Transverse colon (tissue), 4 donors: ENCODE measurements around the gene ELFN1. TPM values are rescaled to one million over a fixed set of nuclear protein-coding genes. Genes with fewer than 3 reads are reported as not detected.

Experiments used
- DNase-seq: peaks from one replicate; pipeline ENCODE4 v3.0.0-alpha.2; 2019
- H3K27ac ChIP-seq, 4 donors: fragments of 200-600 bp; sonication (generic); 2 replicates each; pipeline ENCODE4 v1.5.1; 2016 to 2018; ENCODE audit warnings: inconsistent platforms in 4 of 4
- H3K27me3 ChIP-seq: fragments of 200-600 bp; sonication (generic); 2 replicates; pipeline ENCODE4 v1.5.1; 2017; ENCODE audit warnings: inconsistent platforms
- H3K36me3 ChIP-seq, 4 donors: fragments of 200-600 bp; sonication (generic); 2 replicates each; pipeline ENCODE4 v1.5.1; 2017 to 2019; ENCODE audit warnings: inconsistent platforms in 4 of 4
- H3K4me1 ChIP-seq, 4 donors: fragments of 200-600 bp; sonication (generic); 2 replicates each; pipeline ENCODE4 v1.5.1; 2017 to 2020; ENCODE audit warnings: inconsistent platforms in 4 of 4
- H3K4me3 ChIP-seq, 4 donors: fragments of 200-600 bp; sonication (generic); 1 replicate in 1 of 4; 2 replicates in 3 of 4; pipeline versions ENCODE4 v1.5.1 to v1.6.1; 2017 to 2019; ENCODE audit warnings: inconsistent platforms in 4 of 4
- H3K9me3 ChIP-seq, 2 donors: fragments of 200-600 bp; sonication (generic); 2 replicates each; pipeline ENCODE4 v1.5.1; 2017 to 2019; ENCODE audit warnings: inconsistent platforms in 2 of 2
- EP300 ChIP-seq: sonication (generic); formaldehyde crosslinking; IDR thresholded peaks from one replicate; pipeline ENCODE4 v1.6.1; 2017; ENCODE audit warnings: antibody characterized with exemption, low read depth
- POLR2A ChIP-seq: fragments of 450-650 bp; IDR thresholded peaks from one replicate; pipeline ENCODE4 v1.6.1; 2016; ENCODE audit warnings: antibody characterized with exemption, mild to moderate bottlenecking, moderate library complexity
- POLR2AphosphoS5 ChIP-seq, 3 donors: sonication (generic); formaldehyde crosslinking; IDR thresholded peaks; one replicate each; pipeline ENCODE4 v1.6.1; 2016; ENCODE audit warnings: antibody characterized with exemption in 3 of 3
- WGBS, 2 donors: methylation state at CpG; one replicate each; pipeline ENCODE4 v1.1.5; 2018; ENCODE audit warnings: low coverage in 1 of 2; 5-methylcytosine and 5-hydroxymethylcytosine counted together
- in situ Hi-C, 4 donors: fragments of 200-750 bp; cut with MboI; loops; one replicate each; pipeline versions ENCODE4 v1.15.0 to v1.15.1; 2017; ENCODE audit warnings: low sequenced_read_pairs in 3 of 4, low pct_ligation_motif_present in 1 of 4, low pct_unique_long_range_greater_than_20kb in 1 of 4
- intact Hi-C: fragments of 100-400 bp; cut with DNase I; formaldehyde crosslinking; loops from one replicate; pipeline ENCODE4 v1.15.1; 2023; ENCODE audit warnings: low total_unique reads
- total RNA-seq, 4 donors: library from RNA; depleted of rRNA; stranded (reverse); fragments of >200 nt; gene quantifications; one replicate each; pipeline ENCODE4 v1.1.0, GENCODE V29; 2016
- TF ChIP-seq, protein P1 (sequence below), 5 experiments: fragments of 200-600 bp in 3 of 5; fragments of 450-650 bp in 2 of 5; sonication (generic) in 3 of 5; IDR thresholded peaks; 1 replicate in 2 of 5; 2 replicates in 3 of 5; pipeline ENCODE4 v1.5.1; 2016 to 2017; ENCODE audit warnings: antibody characterized with exemption in 5 of 5, inconsistent platforms in 3 of 5, mild to moderate bottlenecking in 2 of 5, moderate library complexity in 1 of 5

The ELFN1 gene
- total RNA-seq, 4 donors from 2014 or later = 0.14 to 0.60 (median 0.32) TPM; not detected in 1

DNA sequence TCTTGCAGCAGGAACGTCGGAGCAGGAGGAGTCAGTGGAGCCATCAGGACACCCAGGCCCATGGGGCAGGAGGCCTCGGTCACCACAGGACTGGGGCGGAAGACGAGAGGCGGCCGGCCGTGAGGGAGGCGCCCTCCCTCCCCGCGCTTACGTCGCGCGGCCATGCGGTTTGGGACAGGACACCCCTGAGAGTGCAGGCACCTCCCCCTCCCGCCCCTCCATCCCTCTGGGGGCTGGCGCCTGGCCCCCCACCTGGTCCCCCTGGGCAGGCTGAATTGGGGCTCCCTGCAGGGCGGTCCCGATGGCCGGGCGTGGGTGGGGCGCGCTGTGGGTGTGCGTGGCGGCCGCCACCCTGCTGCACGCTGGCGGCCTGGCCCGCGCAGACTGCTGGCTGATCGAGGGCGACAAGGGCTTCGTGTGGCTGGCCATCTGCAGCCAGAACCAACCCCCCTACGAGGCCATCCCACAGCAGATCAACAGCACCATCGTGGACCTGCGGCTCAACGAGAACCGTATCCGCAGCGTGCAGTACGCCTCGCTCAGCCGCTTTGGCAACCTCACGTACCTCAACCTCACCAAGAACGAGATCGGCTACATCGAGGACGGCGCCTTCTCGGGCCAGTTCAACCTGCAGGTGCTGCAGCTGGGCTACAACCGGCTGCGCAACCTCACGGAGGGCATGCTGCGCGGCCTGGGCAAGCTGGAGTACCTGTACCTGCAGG is 74.4 kb downstream of the ELFN1 start:
- Histone ChIP-seq H3K27me3 (peaks cover 21% of the 10 kb centered on the region), H3K27ac (no peak overlapping the region), H3K4me1 (peaks cover 0 to 12% (median 10%) of the 10 kb centered on the region in 4 donors), H3K9me3 (no peaks in the 10 kb centered on the region), H3K36me3 (no peaks in the 10 kb centered on the region), H3K4me3 (no peak overlapping the region)
- TF ChIP-seq, protein P1, sequence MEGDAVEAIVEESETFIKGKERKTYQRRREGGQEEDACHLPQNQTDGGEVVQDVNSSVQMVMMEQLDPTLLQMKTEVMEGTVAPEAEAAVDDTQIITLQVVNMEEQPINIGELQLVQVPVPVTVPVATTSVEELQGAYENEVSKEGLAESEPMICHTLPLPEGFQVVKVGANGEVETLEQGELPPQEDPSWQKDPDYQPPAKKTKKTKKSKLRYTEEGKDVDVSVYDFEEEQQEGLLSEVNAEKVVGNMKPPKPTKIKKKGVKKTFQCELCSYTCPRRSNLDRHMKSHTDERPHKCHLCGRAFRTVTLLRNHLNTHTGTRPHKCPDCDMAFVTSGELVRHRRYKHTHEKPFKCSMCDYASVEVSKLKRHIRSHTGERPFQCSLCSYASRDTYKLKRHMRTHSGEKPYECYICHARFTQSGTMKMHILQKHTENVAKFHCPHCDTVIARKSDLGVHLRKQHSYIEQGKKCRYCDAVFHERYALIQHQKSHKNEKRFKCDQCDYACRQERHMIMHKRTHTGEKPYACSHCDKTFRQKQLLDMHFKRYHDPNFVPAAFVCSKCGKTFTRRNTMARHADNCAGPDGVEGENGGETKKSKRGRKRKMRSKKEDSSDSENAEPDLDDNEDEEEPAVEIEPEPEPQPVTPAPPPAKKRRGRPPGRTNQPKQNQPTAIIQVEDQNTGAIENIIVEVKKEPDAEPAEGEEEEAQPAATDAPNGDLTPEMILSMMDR (IDR thresholded peaks at IDR 0.05) = no peak
- in situ Hi-C loops (no loop called here), intact Hi-C loops (no loop called here)
- WGBS, 2 donors = 89 to 95% methylated on average over 18 to 42 of the region's 56 CpGs
- DNase-seq = no peak

- Histone ChIP-seq H3K9me3 (no peaks in the 10 kb centered on the region), H3K4me3 (no peak overlapping the region), H3K4me1 (peaks cover 0 to 12% (median 10%) of the 10 kb centered on the region in 4 donors), H3K27me3 (peaks cover 27% of the 10 kb centered on the region), H3K36me3 (no peaks in the 10 kb centered on the region), H3K27ac (no peak overlapping the region)
- DNase-seq = no peak
- 96% methylated on average over 46 of the region's 46 CpGs; no CpG with 5 or more reads in 1 of the 2 donors for WGBS, 2 donors
- TF ChIP-seq, protein P1 (IDR thresholded peaks at IDR 0.05) = no peak
- TF ChIP-seq POLR2AphosphoS5 (IDR thresholded peaks at IDR 0.05) = no peak
- TF ChIP-seq POLR2A = no peak
- no peak for TF ChIP-seq EP300
- intact Hi-C loops (no loop called here), in situ Hi-C loops (no loop called here)
These were observed 75.0 kb downstream of the ELFN1 start for GRCh38 chr7:1745018-1745532.

- Histone ChIP-seq H3K4me3 (no peak overlapping the region), H3K27me3 (peaks cover 31% of the 10 kb centered on the region), H3K9me3 (no peaks in the 10 kb centered on the region), H3K4me1 (peaks cover 0 to 12% (median 10%) of the 10 kb centered on the region in 4 donors), H3K27ac (no peak overlapping the region), H3K36me3 (no peaks in the 10 kb centered on the region)
- TF ChIP-seq EP300 = no peak
- TF ChIP-seq POLR2A = no peak
- TF ChIP-seq, protein P1 (IDR thresholded peaks at IDR 0.05) = no peak
- no peak for TF ChIP-seq POLR2AphosphoS5 (IDR thresholded peaks at IDR 0.05)
- in situ Hi-C loops = no loop called here
- intact Hi-C loops = no loop called here
- 97% methylated on average over 58 of the region's 72 CpGs; no CpG with 5 or more reads in 1 of the 2 donors for WGBS, 2 donors
- no peak for DNase-seq
These were observed 75.8 kb downstream of the ELFN1 start for GRCh38 chr7:1745576-1746490.

GRCh38 chr7:1746491-1746975 is 76.5 kb downstream of the ELFN1 start:
- Histone ChIP-seq H3K36me3 (no peaks in the 10 kb centered on the region), H3K4me1 (peaks cover 0 to 12% (median 10%) of the 10 kb centered on the region in 4 donors), H3K27me3 (peaks cover 31% of the 10 kb centered on the region), H3K9me3 (no peaks in the 10 kb centered on the region), H3K27ac (no peak overlapping the region), H3K4me3 (no peak overlapping the region)
- in situ Hi-C loops (no loop called here), intact Hi-C loops (no loop called here)
- TF ChIP-seq EP300 (no peak), POLR2A (no peak), POLR2AphosphoS5 (IDR thresholded peaks at IDR 0.05) (no peak)
- TF ChIP-seq, protein P1 (IDR thresholded peaks at IDR 0.05) = no peak
- no peak for DNase-seq
- 97% methylated on average over 54 of the region's 60 CpGs; no CpG with 5 or more reads in 1 of the 2 donors for WGBS, 2 donors
